A549 (cell line): Measurements from ENCODE around the gene TMEM221. TPM values are rescaled to one million over a fixed set of nuclear protein-coding genes. Genes with fewer than 3 reads are reported as not detected.
A peak's percentile ranks its signal among the peaks of the same experiment; 100 is the strongest.

Experiments used
- ATAC-seq, 2 experiments: fragments of 200-7000 bp in 1 of 2; fragments of >200 bp in 1 of 2; cut with Nextera tagmentation in 1 of 2; cut with Tn5 transposase in 1 of 2; 3 replicates each; pipeline versions ENCODE4 v1.8.0 to v1.9.1; 2018 to 2020; ENCODE audit warnings: mild to moderate bottlenecking in 1 of 2, moderate library complexity in 1 of 2
- CTCF ChIA-PET: fragments of 300-600 bp; sonication (Branson Sonifier 250); formaldehyde crosslinking; extraction: SDS; loops from one replicate; lab custom pipeline; 2021; ENCODE audit warnings: antibody characterized with exemption, inconsistent platforms; lab: Yijun Ruan, JAX
- POLR2A ChIA-PET: fragments of 350-600 bp; formaldehyde crosslinking; extraction: SDS; loops from one replicate; lab custom pipeline; 2021; ENCODE audit warnings: antibody characterized with exemption, inconsistent platforms; lab: Yijun Ruan, JAX
- DNase-seq, 2 experiments: peaks; one replicate each; pipeline versions ENCODE4 v3.0.0 to v3.0.0-alpha.2; 2011 to 2016; ENCODE audit warnings: low read depth in 1 of 2, low spot score in 1 of 2
- FAIRE-seq: peaks from 2 replicates; lab custom pipeline; 2011; peaks lifted over from hg19 to GRCh38; lab: Jason Lieb, UNC
- H3K27ac ChIP-seq, 2 experiments: fragments of >200 bp; sonication (Bioruptor Twin); formaldehyde crosslinking; 3 replicates each; pipeline ENCODE4 v1.5.1; 2016 to 2017
- H3K4me1 ChIP-seq: fragments of >200 bp; sonication (Bioruptor Twin); formaldehyde crosslinking; 3 replicates; pipeline ENCODE4 v1.6.1; 2016
- H3K4me2 ChIP-seq: fragments of >200 bp; sonication (Bioruptor Twin); formaldehyde crosslinking; 3 replicates; pipeline ENCODE4 v1.6.1; 2016
- H3K4me3 ChIP-seq: fragments of >200 bp; sonication (Bioruptor Twin); formaldehyde crosslinking; 3 replicates; pipeline ENCODE4 v1.5.1; 2016
- H3K9me3 ChIP-seq: fragments of >200 bp; sonication (Bioruptor Twin); formaldehyde crosslinking; 3 replicates; pipeline ENCODE4 v1.6.1; 2016
- BCL3 ChIP-seq: fragments of >200 bp; sonication (Bioruptor Twin); formaldehyde crosslinking; IDR thresholded peaks from 3 replicates; pipeline ENCODE4 v1.6.1; 2016
- BHLHE40 ChIP-seq: IDR thresholded peaks from 2 replicates; pipeline ENCODE4 v1.6.1; 2012; ENCODE audit warnings: low read depth, low read length, inconsistent platforms
- CBX8 ChIP-seq: fragments of 200-600 bp; sonication (generic); IDR thresholded peaks from 2 replicates; pipeline ENCODE4 v1.6.1; 2016
- CHD4 ChIP-seq: fragments of 200-600 bp; sonication (generic); IDR thresholded peaks from 2 replicates; pipeline ENCODE4 v1.6.1; 2016; ENCODE audit warnings: antibody characterized with exemption, mild to moderate bottlenecking, borderline replicate concordance
- CTCF ChIP-seq: fragments of >200 bp; sonication (Bioruptor Twin); formaldehyde crosslinking; IDR thresholded peaks from 3 replicates; pipeline ENCODE4 v1.5.1; 2016
- EHMT2 ChIP-seq: fragments of 200-600 bp; sonication (generic); IDR thresholded peaks from 2 replicates; pipeline ENCODE4 v1.6.1; 2016; ENCODE audit warnings: antibody characterized with exemption, low read depth, mild to moderate bottlenecking, moderate library complexity
- ESRRA ChIP-seq: fragments of 150-350 bp; IDR thresholded peaks from 2 replicates; pipeline ENCODE4 v1.6.1; 2014; ENCODE audit warnings: mild to moderate bottlenecking, low read length, borderline replicate concordance
- HDAC2 ChIP-seq: fragments of 200-600 bp; sonication (generic); IDR thresholded peaks from 2 replicates; pipeline ENCODE4 v1.6.1; 2016
- JUN ChIP-seq, 2 experiments: fragments of >200 bp; sonication (Bioruptor Twin); formaldehyde crosslinking; IDR thresholded peaks; 2 replicates in 1 of 2; 3 replicates in 1 of 2; pipeline ENCODE4 v1.6.1; 2016 to 2017
- KDM5A ChIP-seq: fragments of 200-600 bp; sonication (generic); IDR thresholded peaks from 2 replicates; pipeline ENCODE4 v1.6.1; 2016; ENCODE audit warnings: antibody characterized with exemption, mild to moderate bottlenecking
- MAX ChIP-seq: IDR thresholded peaks from 2 replicates; pipeline ENCODE4 v1.6.1; 2012
- MAZ ChIP-seq: fragments of 150-350 bp; IDR thresholded peaks from 2 replicates; pipeline ENCODE4 v1.6.1; 2014; ENCODE audit warnings: antibody characterized with exemption, low read depth, low read length, borderline replicate concordance
- POLR2A ChIP-seq: IDR thresholded peaks from 2 replicates; pipeline ENCODE4 v1.6.1; 2012; ENCODE audit warnings: mild to moderate bottlenecking, low read length
- RAD21 ChIP-seq, 2 experiments: fragments of >200 bp in 1 of 2; sonication (Bioruptor Twin) in 1 of 2; formaldehyde crosslinking in 1 of 2; IDR thresholded peaks in 1 of 2; conservative IDR thresholded peaks in 1 of 2; 2 replicates in 1 of 2; 3 replicates in 1 of 2; pipeline ENCODE4 v1.6.1; 2012 to 2018; ENCODE audit warnings: inconsistent platforms in 1 of 2
- RFX5 ChIP-seq: fragments of 450-650 bp; IDR thresholded peaks from 2 replicates; pipeline ENCODE4 v1.7.1; 2014; ENCODE audit warnings: antibody characterized with exemption, mild to moderate bottlenecking, moderate library complexity
- SMC3 ChIP-seq: fragments of >200 bp; sonication (Bioruptor Twin); formaldehyde crosslinking; IDR thresholded peaks from 3 replicates; pipeline ENCODE4 v1.6.1; 2018; ENCODE audit warnings: inconsistent platforms
- USF2 ChIP-seq: fragments of 450-650 bp; IDR thresholded peaks from 2 replicates; pipeline ENCODE4 v1.6.1; 2014; ENCODE audit warnings: antibody characterized with exemption
- WGBS: methylation state at CpG from one replicate; pipeline ENCODE4 v1.1.6; 2017; ENCODE audit errors: missing lambda C conversion rate; 5-methylcytosine and 5-hydroxymethylcytosine counted together
- polyA plus RNA-seq, 4 experiments: library from polyadenylated mRNA; depleted of rRNA in 3 of 4; stranded (reverse); fragments of >200 nt; fragmentation: RNase III in 1 of 4; extraction: RNeasy Plus Mini Kit Qiagen cat#74134 plus additional on column Dnase treatment in 1 of 4; gene quantifications; 2 replicates in 3 of 4; 3 replicates in 1 of 4; pipeline ENCODE4 v1.2.3, GENCODE V29; 2011 to 2017

TMEM221 gene
- polyA plus RNA-seq, 2 of the 4 experiments (the other 2 are of a cell fraction), result 0.78 to 0.90 TPM

GRCh38 chr19:17391371-17392151, 56.9 kb downstream of the TMEM221 start:
- Histone ChIP-seq H3K27ac (peak overlapping the region; percentile 51 to 72; a peak in 3 of 6 replicates), H3K9me3 (peaks cover 10% of the 10 kb centered on the region; the same call in 2 of the 3 replicates), H3K4me1 (peaks cover 4% of the 10 kb centered on the region; the same call in 1 of the 3 replicates), H3K4me3 (peak overlapping the region; percentile 48), H3K4me2 (peak overlapping the region; percentile 97)
- POLR2A ChIA-PET, result interaction anchor here (0.6 to 0.9 kb wide), 2 partner anchors 52 to 222 kb away, joined by 4 to 7 read pairs; no protein-coding TSS in a partner anchor
- FAIRE-seq, result no peak
- CTCF ChIA-PET, result interaction anchor here (0.6 to 8.8 kb wide), 7 partner anchors 11 to 383 kb away, joined by 3 to 111 read pairs (median 3); no protein-coding TSS in a partner anchor
- TF ChIP-seq BHLHE40 (no peak), MAX (0 out of 2 replicates have a peak, but pooled peaks have one; percentile 28)
- DNase-seq, result peak in 1 of 2 experiments; percentile 36
- peak; percentile 42 to 46; a peak in 3 of 6 replicates for ATAC-seq
- WGBS, result 24% methylated on average over 20 of the region's 26 CpGs

GRCh38 chr19:17390665-17391370, 57.6 kb downstream of the TMEM221 start:
- H3K4me2 ChIP-seq, result peak overlapping the region; percentile 97
- no peak for FAIRE-seq
- peak overlapping the region; percentile 62 to 78 for H3K27ac ChIP-seq

GRCh38 chr19:17389957-17390664, 58.4 kb downstream of the TMEM221 start:
- peak overlapping the region; percentile 47 for H3K4me3 ChIP-seq
- peaks cover 4% of the 10 kb centered on the region; the same call in 1 of the 3 replicates for H3K4me1 ChIP-seq
- peak overlapping the region; percentile 62 to 78 for H3K27ac ChIP-seq
- no peak for ATAC-seq
- no peak for FAIRE-seq
- CTCF ChIA-PET, result interaction anchor here (0.7 to 8.8 kb wide), 13 partner anchors 9 to 129 kb away, joined by 3 to 111 read pairs (median 4); partner anchors contain the start of genes MRPL34 and TMEM221
- no peak for DNase-seq
- 82% methylated on average over 5 of the region's 37 CpGs for WGBS
- TF ChIP-seq BCL3, result no peak
- no peak for TF ChIP-seq USF2
- no peak for TF ChIP-seq CBX8
- TF ChIP-seq EHMT2, result no peak
- TF ChIP-seq CHD4, result 0 out of 2 replicates have a peak, but pooled peaks have one; percentile 73
- no peak for TF ChIP-seq KDM5A
- TF ChIP-seq HDAC2, result no peak
- no peak for TF ChIP-seq SMC3
- H3K4me2 ChIP-seq, result peak overlapping the region; percentile 97
- POLR2A ChIA-PET, result interaction anchor here (0.9 kb wide), 1 partner anchor 52 kb away, joined by 10 read pairs; the partner anchor contains the start of gene GTPBP3
- H3K9me3 ChIP-seq, result peaks cover 10% of the 10 kb centered on the region; the same call in 2 of the 3 replicates

More at GRCh38 chr19:17390665-17391370, 57.6 kb downstream of the TMEM221 start:
- peaks cover 10% of the 10 kb centered on the region; the same call in 2 of the 3 replicates for H3K9me3 ChIP-seq
- DNase-seq (peak; percentile 81 to 91), ATAC-seq (peak; percentile 95 to 99)
- CTCF ChIA-PET, result interaction anchor here (0.7 to 8.8 kb wide), 7 partner anchors 8 to 130 kb away, joined by 3 to 111 read pairs (median 4); partner anchors contain the start of gene MRPL34
- TF ChIP-seq ESRRA (no peak), RFX5 (no peak), CTCF (peak; percentile 58), RAD21 (conservative IDR thresholded peaks at IDR 0.05 in 1 of 2, IDR thresholded peaks at IDR 0.05 in 1 of 2) (peak; percentile 37 to 63; a peak in 4 of 5 replicates), JUN (IDR thresholded peaks at IDR 0.05) (0 out of 5 replicates have a peak, but pooled peaks of 1 of the 2 experiments have one; percentile 22), MAZ (peak; percentile 41; the same call in 1 of the 2 replicates), SMC3 (peak; percentile 50), POLR2A (peak; percentile 37; the same call in 1 of the 2 replicates)
- POLR2A ChIA-PET, result interaction anchor here (0.9 kb wide), 1 partner anchor 51 kb away, joined by 4 read pairs; no protein-coding TSS in a partner anchor
- H3K4me3 ChIP-seq, result peak overlapping the region; percentile 48
- WGBS, result 4% methylated on average over 14 of the region's 50 CpGs
- H3K4me1 ChIP-seq, result peaks cover 4% of the 10 kb centered on the region; the same call in 1 of the 3 replicates
